ENCODE measurements around the gene CCDC88B.
"Not testable (repeated sequence)": the region's sequence is repeated elsewhere in the genome, so short reads cannot be mapped to it uniquely, and the experiment has no call there.

The CCDC88B gene

DNA sequence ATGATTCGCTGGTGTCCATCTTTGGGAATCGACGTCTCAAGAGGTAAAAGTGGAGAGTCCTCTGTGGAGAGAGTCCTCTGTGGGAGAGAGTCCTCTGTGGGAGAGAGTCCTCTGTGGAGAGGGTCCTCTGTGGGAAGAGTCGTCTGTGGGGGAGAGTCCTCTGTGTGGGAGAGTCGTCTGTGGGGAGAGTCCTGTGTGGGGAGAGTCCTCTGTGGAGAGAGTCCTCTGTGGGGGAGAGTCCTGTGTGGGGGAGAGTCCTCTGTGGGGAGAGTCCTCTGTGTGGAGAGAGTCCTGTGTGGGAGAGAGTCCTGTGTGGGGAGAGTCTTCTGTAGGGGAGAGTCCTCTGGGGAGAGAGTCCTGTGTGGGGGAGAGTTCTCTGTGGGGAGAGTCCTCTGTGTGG lies 19.0 kb upstream of the CCDC88B start:
- no peak for DNase-seq

DNA sequence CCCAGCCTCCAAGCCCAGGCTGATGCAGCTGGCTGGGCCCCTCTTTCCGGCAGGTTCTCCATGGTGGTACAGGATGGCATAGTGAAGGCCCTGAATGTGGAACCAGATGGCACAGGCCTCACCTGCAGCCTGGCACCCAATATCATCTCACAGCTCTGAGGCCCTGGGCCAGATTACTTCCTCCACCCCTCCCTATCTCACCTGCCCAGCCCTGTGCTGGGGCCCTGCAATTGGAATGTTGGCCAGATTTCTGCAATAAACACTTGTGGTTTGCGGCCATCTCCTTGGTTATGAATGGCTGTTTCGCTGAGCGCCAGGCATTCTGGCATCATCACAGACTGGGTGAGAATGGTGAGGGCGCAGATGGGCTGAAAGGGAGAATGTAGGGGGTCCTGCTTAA lies 18.5 kb upstream of the CCDC88B start:
- DNase-seq, result no peak

DNA sequence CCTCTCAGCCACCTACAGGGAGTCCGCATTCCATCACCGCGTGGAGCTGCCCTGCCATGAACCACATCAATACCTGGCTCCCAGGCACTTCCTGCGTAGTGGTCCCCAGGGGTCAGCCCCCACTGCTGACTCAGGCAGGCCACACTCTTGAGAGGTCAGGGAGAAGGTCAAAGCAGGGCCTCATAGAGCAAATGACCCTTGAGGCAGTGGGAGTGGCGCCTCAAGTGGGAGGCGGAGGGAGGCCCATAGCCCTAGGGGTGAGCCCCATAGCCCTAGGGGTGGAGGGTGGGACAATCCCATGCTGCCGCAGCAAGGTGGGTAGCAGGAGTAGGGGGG lies 17.1 kb upstream of the CCDC88B start:
- DNase-seq, result no peak

DNA sequence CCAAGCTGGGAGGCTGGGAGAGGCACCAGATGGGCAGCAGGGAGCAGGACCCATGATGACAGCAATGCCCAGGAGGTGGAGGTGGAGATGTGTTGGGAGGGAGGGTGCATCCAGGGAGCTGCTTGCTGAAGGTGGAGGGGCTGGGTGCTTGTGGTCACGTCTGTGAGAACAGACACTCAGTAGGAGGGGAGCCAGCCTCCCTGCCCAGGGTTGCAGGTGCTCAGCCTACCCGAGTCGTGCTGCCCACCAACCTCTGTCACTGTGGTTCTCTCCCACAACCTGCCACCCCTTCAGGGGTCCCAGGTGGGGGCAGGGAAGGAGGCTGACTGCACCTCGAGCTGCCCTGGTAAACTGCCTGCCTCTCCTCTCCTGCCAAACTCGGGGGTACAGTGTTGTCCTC lies 16.6 kb upstream of the CCDC88B start:
- no peak for DNase-seq

DNA sequence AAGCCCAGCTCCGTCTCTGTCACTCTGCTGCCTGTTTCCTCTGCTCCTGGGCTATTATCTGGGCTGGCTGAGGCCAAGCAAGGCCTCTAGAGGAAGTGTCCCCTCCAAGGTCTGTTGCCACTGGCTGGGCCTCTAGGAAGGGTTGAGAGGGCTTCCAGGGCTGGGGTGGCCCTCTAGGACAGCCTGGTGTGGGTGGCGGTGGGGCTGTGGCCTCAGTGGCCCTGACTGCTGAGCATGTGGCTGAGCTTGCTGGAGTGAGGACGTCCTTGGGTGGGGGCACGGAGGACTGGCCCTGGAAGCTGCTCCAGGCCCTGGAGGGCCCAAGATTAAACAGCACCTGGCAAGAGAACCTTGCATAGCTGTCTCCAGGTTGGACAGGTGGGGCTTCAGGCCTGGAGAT lies 16.0 kb upstream of the CCDC88B start:
- DNase-seq, result not testable (repeated sequence)

DNA sequence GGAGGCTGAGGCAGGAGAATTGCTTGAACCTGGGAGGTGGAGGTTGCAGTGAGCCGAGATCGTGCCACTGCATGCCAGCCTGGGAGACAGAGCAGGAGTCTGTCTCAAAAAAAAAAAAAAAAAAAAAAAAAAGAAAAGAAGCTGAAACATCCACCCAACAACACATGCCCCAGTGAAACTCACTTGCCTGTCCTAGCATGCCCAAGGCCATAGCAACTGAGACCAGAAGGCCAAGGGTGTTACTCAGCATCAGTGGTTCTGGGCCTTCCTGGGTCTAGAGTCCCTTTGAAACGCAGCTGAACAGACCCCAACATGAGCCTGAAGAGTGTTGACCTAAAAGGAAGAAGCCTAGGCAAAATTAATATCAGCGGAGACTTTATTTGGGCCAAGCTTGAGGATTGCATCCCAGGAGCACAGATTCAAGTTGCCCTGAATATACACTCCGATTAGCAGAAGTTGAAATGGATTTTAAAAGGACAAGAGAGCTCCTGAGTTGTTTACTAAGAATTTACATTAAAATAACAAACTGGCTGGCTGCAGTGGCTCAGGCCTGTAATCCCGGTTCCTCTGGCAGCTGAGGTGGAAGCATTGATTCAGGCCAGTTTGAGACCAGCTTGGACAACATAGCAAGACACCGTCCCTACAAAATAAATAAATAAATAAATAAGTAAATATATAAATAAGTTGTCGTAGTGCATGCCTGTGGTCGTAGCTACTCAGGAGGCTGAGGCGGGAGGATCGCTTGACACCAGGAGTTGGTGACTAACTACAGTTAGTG lies 15.1 kb upstream of the CCDC88B start:
- no peak for DNase-seq

DNA sequence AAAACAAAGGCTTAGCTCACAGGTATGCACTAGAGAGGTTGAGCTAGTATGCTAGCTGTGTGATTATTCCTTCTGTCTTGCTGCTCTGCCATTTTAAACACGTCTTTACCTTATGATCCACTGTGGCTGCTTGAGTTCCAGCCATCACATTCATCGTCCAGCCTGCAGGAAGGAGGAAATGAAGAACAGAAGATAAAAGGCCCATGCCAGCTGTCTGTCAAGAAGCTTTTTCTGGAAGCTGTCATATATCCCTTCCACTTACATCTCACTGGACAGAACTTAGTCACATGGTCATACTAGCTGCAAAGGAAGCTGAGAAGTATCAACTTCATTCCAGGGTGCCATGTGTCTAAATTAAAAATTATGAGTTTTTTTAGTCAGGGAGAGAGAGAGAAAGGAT lies 12.6 kb upstream of the CCDC88B start:
- DNase-seq, result no peak

DNA sequence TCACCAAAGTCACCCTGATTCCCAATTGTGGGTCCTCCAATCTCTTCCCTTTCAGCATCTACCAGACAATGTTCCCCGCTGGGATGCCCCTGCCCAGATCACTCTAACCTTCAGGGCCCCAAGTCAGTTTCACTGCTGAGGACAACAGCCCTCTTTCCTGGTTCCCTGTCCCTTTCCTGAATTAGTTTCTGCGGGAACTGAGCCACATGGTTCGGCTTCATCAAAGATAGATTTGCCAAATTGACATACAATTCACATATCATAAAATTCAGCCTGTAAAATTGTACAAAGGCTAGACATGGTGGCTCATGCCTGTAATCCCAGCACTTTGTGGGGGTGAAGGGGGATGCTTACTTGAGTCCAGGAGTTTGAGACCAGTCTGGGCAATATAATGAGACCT lies 12.0 kb upstream of the CCDC88B start:
- no peak for DNase-seq

DNA sequence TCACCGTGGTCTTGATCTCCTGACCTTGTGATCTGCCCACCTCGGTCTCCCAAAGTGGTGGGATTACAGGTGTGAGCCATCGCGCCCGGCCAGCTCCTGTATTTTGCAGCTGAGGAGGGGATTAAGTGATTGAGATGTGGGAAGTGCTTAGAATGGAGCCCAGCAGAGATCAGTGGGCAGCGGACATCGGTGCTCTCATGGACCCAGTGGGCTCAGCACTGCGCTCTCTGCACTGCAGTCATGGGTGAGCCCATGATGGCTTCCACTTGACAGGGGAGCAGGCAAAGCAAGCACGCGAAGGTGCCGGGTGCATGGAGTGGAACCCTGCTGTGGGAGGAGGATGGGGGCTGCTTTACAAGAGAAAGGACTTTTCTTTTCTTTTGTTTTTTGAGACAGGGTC lies 9.1 kb upstream of the CCDC88B start:
- no peak for DNase-seq

DNA sequence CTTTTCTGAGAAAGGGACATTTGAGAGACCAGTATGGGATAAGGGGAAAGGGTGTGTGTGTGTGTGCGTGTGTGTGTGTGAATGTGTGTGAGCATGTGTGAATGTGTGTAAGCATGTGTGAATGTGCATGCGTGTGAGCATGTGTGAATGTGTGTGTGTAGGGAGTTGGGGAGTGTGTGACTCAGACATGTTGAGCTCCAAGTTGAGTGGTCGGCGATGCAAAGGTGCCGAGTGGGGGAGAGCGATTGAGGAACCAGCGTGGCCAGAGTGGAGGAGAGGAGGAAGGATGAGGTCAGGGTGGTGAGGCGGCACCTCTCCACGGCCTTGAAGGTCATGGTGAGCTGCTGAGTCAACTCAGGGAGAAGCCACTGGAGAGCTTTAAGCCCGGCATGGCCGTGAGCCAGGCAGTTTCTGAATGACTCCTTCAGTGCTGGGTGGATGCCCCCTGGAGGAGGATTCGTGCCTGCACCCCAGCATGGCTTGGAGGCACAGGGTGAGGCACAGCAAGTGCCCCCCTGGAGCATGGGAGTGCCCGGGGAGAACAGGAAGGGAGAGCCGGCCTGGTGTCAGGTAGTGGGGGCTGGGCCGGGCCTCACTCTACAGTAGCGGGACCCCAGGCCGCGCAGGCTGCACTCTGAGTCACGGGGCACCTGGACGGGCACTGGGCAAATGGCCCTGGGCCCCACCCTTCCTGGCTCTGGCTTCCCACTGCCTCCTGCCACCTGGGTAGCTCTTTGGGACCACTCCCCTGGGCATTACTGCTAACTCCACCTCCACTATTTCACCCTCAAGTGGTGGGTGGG lies 8.2 kb upstream of the CCDC88B start:
- DNase-seq, result peak; percentile 48

DNA sequence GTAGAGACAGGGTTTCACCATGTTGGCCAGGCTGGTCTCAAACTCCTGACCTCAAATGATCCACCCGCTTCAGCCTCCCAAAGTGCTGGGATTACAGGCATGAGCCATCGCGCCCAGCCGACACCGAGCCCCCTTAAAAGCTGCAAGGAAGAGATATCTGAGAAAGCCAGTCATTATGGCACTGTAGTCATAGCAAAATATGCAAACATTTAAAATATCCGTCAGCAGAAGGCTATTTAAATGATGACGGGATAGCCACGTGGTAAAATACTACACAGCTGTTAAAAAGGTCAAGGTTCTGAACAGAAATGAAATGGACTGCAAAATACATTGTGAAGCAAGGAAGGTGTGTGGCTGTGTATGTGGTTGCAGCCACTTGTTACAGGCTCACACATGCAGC lies 6.4 kb upstream of the CCDC88B start:
- no peak for DNase-seq

DNA sequence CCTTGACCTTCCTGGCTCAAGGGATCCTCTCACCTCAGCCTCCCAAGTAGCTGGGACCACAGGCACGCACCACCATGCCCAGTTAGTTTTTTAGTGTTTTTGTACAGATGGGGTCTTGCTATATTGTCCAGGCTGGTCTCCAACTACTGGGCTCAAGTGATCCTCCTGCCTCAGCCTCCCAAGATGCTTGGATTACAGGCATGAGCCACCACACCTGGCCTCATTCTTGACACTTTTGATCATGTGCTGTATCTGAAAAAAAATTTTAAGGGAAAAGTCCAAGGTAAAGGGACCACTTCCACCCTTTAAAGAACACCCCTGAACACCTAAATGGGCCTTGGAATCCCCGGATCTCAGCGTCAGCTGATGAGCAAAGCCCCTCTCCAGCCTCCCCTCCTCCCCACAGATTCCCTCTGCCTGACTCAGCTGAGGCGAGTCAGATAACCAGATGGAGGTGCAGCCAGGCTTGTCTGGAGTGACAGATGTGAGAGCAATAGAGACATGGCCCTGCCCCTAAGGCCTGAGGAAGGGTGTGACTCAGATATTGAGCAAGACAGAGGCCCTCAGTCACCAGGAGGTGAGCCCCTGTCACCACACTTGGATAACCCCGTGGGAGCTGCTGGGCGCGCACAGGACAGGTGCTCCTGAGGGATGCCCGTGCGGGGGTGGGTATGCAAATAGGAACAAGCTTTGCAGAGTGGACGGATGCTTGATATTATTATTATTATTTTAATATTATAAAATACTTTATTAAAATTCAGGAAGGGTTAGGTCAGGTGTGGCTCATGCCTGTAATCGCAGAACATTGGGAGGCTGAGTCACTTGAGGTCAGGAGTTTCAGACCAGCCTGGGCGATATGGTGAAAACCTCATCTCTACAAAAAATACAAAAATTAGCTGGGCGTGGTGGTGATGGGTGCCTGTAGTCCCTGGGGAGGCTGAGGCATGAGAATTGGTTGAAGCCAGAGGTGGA lies 5.0 kb upstream of the CCDC88B start:
- DNase-seq, result no peak

DNA sequence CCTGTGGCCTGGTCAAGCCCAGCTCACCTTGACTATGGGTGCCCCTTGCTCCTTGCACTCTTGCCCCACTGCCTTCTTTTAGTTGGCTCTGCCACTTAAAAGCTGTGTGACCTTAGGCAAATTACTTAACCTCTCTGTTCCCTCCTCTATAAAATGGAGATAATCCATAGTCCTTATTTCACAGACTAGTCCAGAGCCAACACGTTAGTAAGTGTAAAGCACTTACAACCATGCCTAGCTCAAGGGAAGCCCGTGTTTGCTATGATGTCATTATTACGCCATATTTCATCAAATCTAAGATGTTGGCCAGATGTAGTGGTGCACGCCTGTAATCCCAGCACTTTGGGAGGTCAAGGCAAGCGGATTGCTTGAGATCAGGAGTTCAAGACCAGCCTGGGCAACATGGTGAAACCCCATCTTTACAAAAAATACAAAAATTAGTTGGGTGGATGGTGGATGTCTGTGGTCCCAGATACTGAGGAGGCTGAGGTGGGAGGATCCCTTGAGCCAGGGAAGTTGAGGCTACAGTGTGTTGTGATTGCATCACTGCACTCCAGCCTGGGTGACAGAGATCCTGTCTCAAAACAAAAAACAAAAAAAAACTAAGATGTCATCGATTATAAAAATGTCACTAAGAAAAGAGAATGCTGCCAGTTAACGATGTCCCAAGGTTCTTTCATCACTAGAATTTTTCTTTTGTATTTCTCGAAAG lies 2.3 kb upstream of the CCDC88B start:
- no peak for DNase-seq

DNA sequence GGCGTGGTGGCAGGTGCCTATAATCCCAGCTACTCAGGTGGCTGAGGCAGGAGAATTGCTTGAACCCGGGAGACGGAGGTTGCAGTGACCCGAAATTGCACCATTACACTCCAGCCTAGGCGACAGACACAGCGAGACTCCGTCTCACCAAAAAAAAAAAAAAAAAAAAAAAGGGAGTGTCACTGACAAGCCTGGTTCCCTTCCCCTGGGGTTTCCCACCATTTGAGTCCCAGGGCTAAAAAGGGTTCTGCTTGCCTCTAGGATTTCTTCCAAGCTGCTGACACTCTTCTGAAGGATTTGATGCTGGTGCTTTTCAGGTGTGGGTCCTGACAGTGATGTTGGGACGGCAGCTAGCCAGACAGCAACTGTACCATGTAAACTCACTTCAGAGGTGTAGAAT lies 1.3 kb upstream of the CCDC88B start:
- no peak for DNase-seq

DNA sequence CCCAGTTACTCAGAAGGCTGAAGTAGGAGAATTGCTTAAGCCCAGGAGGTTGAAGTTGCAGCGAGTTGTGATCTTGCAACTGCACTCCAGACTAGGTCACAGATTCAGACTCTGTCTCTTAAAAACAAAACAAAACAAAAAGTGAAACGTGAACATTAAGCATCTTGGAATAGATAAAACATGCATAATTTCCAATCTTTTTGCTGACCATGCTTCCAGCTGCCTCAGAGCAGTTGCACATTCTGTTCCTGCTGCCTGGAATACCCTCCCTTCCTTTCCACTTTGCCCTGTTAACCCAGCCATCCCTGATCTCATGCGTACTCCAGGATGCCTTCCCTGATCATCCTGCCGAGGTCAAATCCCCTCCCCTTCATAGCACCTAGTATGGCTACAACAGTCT lies 718 bp upstream of the CCDC88B start:
- no peak for DNase-seq

DNA sequence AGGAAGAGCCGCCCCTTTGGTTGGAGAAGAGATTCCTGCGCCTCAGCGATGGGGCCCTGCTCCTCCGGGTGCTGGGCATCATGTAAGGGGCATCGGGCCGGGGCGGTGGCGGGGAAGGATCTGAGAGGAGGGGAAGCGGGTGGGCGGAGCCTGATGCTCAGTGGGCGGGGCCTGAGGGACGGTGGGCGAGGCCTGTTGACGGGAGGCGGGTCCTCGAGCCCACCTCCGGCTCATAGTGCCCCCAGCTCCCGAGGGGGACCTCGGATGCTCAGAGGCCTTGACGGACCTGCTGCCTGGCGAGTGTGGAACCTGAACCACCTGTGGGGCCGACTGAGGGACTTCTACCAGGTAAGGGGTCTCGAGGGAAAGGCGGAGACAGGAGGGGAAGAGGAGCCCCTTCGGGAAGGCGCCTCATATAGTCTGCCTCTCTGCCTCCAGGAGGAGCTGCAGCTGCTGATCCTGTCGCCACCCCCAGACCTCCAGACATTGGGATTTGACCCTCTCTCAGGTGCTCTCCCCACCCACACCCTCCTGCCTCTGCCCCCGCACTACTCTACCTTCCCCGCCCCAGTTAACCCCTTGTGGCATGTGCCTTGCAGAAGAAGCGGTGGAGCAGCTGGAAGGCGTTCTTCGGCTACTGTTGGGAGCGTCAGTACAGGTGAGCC lies 799 bp downstream of the CCDC88B start:
- peak; percentile 55 for DNase-seq

DNA sequence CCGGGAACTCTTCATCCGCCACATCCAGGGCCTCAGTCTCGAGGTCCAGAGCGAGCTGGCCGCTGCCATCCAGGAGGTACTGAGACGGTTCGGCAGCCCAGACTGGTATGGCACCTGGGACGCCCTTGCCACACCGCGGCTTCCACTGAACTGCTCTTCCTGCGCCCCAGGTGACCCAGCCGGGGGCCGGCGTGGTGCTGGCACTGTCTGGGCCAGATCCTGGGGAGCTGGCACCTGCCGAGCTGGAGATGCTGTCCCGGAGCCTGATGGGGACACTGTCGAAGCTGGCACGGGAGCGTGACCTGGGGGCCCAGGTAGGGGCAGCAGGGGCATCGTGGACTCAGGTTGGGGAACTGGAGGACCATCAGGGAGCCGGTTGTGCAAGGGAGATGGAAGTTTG lies 1.4 kb downstream of the CCDC88B start:
- no peak for DNase-seq

DNA sequence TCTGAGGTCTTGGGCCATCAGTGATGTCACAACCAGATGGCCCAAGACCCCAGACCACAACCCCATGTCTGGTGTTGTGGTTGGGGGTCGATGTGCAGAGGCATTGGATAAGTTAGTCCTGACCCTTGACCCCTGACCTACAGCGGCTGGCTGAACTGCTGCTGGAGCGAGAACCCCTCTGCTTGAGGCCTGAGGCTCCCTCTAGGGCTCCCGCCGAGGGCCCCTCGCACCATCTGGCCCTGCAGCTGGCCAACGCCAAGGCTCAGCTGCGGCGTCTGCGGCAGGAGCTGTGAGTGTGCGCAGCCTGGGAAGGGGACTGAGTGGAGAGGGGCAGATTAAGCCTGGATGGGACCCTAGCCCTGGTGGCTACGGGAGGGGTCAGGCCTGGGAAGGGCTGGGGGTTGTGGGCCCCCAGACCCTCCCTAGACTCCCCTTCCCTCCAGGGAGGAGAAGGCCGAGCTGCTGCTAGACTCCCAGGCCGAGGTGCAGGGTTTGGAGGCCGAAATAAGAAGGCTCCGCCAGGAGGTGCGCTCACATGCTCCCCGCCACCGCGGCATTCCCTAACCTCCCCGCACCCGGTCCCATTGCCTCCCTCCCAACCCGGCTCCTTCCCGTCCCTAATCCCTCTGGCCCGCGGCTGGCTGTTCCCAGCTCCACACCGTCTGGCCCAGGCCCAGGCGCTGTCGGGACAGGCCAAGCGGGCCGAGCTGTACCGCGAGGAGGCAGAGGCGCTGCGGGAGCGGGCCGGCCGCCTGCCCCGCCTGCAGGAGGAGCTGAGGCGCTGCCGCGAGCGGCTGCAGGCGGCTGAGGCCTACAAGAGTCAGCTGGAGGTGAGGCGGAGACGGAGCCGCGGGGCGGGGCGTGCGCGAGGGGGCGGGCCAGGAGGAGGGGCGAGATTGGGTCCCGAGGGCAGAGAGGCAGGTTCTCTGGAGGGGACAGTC lies 2.1 kb downstream of the CCDC88B start:
- DNase-seq, result peak; percentile 84

DNA sequence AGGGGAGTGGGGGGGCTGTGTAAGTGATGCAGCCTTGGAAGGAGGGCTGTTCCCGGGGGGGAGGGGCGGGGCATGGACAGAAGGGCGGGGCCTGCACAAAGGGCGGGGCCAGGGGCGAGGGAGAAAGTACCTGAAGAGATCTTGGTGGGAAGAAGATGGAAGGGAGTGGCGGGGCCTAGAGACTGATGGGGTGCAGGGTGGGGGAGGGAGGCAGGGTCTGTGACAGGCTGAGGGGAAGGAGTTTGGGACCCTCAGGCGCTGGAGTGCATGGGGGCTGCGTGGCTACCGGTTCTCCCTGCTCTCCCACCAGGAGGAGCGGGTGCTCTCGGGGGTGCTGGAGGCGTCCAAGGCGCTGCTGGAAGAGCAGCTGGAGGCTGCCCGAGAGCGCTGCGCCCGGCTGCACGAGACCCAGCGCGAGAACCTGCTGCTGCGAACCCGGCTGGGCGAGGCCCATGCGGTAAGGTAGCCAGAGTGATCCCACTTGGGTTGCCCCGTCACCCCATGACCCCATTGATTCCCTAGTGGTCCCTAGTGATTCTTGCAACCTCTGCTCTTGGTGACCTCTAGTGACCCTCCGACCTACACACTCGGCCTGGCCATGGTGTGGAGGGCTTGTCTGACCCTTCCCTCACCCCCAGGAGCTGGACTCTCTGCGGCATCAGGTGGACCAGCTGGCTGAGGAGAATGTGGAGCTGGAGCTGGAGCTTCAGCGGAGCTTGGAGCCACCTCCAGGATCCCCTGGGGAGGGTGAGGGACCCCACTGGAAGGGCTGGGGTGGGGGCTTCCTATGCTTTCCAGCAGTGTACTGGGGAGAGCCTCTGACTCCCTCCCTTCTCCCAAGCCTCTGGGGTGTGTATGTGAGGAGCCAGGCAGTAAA lies 3.1 kb downstream of the CCDC88B start:
- no peak for DNase-seq
